Left forelimb (tissue), 1 donor: ENCODE results near the gene MYO15B.
"Not testable (repeated sequence)": the region's sequence is repeated elsewhere in the genome, so short reads cannot be mapped to it uniquely, and the experiment has no call there.

Experiments
- DNase-seq: peaks from one replicate; pipeline ENCODE4 v3.0.0-alpha.2; 2018; ENCODE audit warnings: low spot score

Gene MYO15B

DNA sequence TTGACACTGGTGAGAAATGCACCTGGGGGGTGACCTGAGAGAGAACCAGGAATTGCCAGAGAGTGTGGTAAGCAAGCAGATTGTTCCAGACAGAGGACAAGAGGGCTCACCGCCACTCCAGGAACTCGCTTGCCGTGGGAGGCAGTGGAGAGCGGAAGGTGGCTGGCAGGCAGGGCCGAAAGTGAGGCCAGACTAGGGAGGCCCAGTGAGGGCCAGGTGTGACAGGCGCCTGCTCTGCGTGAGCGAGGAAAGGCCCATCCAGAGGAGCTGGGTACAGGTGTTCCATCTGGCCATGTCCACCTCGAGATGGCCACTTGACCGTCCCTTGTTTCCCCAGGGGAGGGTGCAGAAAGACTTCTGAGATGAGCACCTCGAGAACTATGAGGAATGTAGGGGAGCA, 11.9 kb upstream of the MYO15B start:
- DNase-seq: no peak

DNA sequence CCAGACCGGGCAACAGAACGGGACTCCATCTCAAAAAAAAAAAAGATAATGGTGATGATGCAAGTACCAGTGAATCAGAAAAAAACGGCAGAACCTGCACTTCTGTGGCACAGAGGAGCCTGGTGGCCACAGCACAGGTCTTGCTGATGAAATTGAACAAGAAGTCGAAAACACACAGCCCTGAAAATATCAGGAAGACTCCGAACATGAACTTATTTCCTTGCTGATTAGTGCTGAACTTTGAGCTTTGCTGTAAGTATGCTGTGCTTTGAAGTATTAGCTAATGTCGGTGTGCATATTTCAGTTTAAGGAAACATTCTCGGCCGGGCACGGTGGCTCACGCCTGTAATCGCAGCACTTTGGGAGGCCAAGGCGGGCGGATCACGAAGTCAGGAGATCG, 10.9 kb upstream of the MYO15B start:
- no peak for DNase-seq

DNA sequence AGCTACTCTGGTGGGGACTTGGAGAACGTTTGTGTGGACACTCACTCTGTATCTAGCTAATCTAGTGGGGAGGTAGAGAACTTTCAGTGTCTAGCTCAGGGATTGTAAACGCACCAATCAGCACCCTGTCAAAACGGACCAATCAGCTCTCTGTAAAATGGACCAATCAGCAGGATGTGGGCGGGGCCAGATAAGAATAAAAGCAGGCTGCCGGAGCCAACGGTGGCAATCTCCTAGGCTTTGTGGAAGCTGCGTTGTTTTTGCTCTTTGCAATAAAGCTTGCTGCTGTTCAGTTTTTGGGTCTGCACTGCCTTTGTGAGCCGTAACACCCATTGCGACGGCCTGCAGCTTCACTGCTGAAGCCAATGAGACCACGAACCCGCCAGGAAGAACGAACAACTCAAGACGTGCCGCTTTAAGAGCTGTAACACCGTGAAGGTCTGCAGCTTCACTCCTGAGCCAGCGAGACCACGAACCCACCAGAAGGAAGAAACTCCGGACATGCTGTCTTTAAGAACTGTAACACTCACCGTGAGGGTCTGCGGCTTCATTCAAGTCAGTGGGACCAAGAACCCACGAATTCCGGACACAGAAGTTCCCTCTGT, 6.4 kb upstream of the MYO15B start:
- not testable (repeated sequence) for DNase-seq

DNA sequence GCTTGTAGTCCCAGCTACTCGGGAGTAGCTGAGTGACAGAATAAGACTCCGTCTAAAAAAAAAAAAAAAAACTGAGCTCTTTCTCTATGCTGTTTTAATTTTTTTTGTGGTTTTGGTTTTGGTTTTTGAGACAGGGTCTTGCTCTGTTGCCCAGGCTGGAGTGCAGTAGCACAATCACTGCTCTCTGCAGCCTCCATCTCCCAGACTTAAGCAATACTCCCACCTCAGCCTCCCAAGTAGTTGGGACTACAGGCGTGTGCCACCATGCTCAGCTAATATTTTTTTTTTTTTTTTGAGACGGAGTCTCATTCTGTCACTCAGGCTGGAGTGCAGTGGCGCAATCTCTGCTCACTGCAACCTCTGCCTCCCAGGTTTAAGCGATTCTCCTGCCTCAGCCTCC, 4.4 kb upstream of the MYO15B start:
- not testable (repeated sequence) for DNase-seq

DNA sequence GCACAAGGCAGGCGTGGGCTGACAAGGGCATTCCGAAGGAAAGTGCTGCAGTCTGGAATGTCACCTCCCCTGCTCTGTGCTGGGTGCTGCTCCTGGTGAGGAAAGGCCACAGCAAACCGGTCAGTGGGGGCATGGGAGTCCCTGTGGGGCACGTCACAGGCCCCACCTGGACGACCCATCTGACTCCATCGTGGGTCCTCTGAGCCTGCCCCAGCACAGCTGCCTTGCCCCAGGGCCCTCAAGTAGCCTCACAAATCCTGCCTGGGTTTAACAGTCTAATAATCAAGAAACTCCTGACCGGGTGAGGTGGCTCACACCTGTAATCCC, 2.8 kb upstream of the MYO15B start:
- DNase-seq: no peak

DNA sequence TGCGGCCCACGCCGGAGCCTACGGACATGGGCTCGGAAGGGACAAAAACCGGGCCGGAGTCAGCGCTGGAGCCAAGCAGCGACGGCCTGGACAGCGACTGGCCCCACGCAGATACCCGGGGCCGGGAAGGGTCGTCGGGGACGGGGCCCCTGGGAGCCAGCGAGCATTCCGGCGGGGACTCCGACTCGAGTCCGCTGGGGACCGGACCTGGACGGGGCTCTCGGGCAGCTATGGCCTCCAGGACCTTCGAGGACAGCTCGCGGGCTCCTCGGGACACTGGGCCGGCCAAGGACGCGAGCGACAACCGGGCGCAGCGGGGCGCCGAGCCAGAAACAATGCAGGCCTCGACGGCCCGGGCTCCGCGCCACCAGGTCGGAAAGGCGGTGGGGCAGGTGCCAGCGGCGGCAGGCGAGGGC, 1.0 kb downstream of the MYO15B start:
- no peak for DNase-seq

DNA sequence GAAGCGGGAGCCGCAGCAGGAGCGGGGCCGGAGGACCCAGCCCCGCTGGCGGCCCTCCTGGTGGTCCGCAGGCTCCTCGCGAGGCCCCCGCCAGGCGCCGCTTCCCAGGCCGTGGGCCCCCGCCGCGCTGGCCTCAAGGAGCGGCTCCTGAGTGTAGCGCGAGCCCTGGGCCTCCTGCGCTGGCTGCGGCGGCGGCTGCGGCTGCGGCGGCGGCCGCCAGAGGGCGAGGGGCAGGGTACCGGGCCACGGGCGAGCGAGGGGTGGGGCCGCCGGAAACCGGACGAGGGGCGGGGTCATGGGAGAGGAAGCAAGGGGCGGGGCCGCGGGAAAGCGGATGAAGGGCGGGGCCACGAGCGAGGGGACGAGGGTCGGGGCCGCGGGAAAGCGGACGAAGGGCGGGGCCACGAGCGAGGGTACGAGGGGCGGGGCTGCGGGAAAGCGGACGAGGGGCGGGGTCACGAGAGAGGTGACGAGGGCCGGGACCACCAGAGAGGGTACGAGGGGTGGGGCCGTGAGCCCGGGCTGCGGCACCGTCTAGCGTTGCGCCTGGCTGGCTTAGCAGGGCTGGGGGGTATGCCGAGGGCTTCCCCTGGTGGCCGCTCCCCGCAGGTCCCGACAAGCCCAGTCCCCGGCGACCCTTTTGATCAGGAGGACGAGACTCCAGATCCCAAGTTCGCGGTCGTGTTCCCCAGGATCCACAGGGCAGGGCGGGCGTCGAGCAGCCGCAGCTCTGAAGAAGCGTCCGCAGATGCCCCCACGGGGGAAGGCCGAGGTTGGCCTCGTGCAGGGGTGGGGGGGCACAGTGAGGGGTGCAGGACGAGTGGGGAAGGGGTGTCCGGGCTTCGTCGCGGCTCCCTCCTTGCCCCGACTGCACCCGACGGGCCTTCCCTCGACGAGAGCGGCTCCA, 1.7 kb downstream of the MYO15B start:
- peak; percentile 98 for DNase-seq

DNA sequence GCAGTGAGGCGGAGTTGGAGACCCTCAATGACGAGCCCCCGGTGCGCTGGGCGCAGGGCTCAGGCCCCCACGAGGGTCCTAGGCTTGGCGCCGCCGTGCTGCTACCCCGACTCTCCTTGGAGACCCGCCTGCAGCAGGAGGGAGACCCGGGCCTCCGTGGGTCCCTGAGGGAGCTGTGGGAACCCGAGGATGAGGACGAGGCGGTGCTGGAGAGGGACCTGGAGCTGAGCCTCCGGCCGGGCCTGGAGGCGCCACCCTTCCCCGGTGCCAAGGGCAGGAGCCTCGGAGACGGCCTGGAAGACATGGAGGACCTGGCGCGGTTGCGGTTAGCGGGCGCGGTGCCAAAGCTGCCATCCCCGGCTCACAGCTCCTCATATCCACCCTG, 2.3 kb downstream of the MYO15B start:
- DNase-seq: peak; percentile 65

DNA sequence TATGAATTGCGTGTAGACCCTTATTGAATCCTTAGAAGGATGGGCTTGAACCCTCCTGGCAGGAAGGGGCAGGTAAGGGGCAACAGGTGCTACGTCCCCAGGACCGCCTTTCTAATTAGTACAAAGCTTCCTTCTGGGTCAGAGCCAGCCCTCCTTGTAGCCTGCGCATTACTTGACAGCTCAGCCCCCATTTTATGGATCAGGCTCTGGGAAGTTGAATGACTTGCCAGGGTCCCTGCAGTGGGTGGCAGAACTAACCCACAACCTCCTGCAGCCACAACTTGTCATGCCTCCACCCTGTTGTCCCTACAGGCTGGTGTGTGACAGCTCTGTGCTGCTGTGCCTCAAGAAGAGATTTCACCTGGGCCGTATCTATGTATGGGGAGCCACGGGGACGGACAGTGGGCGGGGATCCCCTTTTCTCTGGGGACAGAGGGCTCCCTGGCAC, 2.7 kb downstream of the MYO15B start:
- no peak for DNase-seq

DNA sequence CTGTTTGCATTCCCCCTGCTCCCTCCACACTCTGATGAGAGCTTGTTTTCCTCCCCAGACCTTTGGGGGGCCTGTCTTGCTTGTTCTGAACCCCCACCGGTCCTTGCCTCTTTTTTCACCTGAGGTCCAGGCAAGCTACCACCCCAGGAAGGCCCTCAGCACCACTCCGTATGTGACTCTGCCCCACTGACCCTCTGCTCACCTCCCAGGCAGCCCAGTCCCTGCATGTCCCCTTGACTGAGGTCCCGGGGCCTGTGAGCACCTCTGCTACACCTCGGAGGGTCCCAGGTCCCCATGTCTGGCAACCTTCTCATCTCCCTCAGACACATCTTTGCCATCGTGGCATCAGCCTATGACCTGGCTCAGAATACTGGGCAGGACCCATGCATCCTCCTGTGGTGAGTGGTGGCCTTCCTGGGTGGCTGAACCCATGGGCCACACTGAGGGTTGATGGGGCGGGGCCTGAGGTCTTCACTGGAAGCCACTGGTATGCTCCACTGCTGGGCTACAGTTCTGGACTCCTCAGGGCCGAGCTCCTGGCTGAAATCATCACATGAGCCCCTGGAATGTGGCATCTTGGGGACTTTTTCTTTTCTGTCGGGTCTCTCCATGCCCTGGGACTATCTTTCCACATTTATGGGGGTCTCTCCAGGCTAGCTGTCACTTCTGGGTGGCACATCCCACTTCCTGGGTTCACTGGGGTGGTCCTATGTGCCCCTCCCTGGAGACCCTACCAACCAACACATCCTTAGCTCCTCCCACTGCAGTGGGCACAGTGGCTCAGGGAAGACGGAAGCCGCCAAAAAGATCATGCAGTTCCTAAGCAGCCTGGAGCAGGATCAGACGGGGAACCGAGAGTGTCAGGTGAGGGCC, 3.5 kb downstream of the MYO15B start:
- no peak for DNase-seq

DNA sequence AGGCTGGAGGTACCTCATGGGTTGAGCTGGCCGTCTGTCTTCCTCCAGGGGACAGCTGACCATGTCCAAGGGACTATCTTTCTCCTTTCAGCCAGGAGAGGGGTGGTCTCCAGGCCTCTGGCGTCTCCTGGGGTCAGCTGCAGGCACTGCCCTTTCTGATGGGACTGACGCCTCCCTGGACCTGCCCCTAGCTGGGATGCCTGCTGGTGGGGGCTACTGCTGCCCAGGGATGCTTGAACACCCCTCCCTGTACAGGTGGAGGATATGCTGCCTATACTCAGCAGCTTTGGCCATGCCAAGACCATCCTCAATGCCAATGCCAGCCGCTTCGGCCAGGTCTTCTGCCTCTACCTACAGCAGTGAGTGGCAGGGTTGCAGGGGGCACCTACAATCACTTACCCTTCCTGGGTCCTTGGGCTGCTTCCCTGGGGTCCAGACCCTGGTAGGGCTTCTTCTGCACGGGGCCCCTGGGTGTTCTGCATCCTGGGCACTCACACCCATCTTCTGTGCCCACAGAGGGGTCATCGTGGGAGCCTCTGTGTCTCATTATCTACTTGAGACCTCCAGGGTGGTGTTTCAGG, 4.2 kb downstream of the MYO15B start:
- DNase-seq: no peak

DNA sequence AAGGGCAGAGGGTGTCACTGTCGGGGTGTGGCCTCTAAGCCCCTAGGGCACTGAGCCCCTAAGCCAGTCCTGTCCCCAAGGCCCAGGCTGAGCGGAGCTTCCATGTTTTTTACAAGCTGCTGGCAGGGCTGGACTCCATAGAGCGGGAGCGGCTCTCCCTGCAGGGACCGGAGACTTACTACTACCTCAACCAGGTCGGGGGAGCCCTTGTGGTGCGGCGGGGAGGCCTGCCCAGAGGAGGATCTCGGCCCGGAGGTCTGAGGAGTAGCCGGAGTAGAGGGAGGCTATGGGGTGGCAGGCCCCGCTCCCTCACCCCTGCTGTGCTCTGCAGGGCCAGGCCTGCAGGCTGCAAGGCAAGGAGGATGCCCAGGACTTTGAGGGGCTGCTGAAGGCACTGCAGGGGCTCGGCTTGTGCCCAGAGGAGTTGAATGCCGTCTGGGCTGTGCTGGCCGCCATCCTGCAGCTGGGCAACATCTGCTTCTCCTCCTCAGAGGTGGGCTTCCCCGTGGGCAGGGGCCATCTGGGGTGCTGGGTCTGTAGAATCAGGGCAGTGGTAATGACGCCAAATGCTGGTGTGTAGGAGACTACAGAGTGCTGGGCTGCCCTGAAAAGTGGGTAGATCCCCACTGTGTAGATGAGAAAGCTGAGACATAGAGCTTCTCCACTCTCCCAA, 4.9 kb downstream of the MYO15B start:
- DNase-seq: peak; percentile 53

DNA sequence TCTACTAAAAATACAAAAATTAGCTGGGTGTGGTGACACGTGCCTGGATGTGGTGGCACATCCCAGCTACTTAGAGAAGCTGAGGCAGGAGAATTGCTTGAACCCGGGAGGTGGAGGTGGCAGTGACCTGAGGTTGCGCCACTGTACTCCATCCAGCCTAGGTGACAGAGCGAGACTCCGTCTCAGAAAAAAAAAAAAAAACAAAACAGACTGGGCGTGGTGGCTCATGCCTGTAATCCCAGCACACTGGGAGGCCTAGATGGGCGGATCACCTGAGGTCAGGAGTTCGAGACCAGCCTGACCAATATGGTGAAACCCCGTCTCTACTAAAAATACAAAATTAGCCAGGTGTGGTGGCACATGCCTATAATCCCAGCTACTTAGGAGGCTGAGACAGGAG, 5.8 kb downstream of the MYO15B start:
- DNase-seq: not testable (repeated sequence)

DNA sequence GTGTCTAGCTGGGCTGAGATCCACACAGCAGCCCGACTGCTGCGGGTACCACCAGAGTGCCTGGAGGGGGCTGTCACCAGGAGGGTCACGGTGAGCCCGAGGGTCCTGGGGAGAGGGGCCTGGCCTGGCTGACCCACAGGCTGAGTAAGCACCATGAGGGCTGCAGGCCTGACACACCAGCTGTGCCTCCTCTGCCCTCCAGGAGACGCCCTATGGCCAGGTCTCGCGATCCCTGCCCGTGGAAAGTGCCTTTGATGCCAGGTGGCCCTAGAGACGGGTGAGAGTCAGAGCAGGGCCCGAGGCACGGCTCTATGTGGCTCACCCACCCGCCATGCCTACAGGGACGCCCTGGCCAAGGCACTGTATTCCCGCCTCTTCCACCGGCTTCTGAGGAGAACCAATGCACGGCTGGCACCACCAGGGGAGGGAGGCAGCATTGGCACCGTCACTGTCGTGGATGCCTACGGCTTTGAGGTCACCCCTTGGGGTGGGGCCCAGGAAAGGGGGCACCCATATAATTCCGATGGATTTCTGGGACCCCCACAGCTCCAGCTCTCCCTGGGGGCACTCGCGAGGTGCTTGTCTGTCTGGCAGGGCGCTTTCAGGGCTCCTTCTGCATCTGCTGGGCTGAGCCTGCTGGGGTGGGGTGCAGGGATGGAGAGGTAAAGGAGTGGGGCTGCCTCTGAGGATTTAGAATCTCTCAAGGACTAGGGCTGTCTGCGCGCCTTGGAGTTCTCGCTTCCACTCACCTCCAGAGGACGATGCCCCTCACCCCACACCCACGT, 7.1 kb downstream of the MYO15B start:
- DNase-seq: no peak

DNA sequence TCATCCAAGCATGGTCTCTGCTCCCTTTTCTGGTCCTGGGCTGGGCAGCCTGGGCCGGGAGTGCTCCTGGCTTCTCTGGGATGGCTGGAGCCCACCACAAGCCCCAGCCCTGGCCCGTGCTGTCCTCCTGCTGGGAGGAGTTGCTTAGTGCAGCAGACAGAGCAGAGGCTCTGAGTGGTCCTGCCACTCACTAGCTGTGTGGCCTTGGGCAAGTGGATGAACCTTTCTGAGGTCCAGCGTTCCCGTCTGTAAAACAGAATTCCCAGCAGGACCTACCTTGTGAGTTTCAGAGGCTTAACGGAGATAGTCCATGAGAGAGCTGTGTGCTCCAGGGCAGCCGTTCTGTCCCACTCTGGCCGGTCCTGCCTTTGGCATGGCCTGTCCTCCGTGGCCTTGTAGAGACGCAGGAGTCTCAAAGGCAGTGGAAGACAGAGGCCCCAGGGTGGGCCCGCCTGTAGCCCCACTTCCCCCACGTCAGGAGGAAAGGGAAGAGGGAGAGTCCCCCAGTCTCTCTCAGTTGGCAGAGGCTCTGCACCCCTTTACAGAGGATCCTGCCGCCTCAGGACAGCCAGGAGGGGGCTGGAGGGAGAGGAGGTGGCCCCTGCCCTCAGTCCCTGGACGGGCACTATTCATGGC, 7.8 kb downstream of the MYO15B start:
- DNase-seq: no peak

DNA sequence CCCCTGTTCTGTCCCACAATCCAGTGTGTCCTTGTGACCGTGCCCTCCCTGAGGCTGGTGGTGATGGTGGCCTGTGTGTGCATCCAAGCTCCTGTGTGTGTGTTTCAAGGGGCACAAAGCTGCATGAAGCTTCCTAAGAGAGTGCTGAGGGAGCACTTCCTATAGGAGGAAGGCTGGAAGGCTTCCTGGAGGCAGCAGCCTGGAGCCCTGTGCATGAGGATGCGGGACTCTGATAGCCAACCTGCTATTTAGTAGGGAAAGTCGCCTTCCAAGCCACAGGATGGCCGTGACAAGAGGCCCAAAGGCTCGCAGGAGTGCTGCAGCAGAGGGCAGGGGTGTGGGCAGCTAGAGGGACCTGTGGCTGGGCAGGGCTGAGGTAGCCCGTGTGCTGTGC, 8.3 kb downstream of the MYO15B start:
- DNase-seq: no peak

DNA sequence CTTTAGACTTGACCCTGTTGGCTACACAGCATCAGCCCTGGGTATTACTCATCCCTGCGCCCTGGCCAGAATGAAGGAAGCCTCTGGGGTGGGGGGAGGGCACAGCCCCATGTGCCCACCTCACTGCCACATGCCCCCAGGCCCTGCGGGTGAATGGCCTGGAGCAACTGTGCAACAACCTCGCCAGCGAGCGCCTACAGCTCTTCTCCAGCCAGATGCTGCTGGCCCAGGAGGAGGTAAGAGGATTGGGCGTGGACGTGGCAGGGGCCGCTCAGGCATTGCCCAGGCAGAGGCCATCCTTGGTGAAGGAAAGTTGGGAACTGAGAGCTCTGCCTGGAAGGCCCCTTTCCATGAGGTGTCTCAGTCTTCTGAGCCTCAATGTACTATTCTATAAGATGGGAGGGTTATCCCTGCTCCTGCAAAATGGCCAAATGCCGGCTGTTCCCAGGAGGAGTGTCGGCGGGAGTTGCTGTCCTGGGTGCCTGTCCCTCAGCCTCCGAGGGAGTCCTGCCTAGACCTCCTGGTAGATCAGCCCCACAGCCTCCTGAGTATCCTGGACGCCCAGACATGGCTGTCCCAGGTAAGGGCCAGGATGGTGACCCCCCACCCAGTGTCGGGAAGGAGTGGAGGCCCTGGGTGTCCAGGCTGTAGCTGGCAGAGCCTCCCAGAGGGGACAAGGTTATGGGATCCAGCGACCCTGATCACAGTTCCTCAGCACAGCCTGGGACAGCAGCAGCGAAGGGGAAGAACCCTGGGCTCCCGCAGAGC, 8.9 kb downstream of the MYO15B start:
- no peak for DNase-seq

DNA sequence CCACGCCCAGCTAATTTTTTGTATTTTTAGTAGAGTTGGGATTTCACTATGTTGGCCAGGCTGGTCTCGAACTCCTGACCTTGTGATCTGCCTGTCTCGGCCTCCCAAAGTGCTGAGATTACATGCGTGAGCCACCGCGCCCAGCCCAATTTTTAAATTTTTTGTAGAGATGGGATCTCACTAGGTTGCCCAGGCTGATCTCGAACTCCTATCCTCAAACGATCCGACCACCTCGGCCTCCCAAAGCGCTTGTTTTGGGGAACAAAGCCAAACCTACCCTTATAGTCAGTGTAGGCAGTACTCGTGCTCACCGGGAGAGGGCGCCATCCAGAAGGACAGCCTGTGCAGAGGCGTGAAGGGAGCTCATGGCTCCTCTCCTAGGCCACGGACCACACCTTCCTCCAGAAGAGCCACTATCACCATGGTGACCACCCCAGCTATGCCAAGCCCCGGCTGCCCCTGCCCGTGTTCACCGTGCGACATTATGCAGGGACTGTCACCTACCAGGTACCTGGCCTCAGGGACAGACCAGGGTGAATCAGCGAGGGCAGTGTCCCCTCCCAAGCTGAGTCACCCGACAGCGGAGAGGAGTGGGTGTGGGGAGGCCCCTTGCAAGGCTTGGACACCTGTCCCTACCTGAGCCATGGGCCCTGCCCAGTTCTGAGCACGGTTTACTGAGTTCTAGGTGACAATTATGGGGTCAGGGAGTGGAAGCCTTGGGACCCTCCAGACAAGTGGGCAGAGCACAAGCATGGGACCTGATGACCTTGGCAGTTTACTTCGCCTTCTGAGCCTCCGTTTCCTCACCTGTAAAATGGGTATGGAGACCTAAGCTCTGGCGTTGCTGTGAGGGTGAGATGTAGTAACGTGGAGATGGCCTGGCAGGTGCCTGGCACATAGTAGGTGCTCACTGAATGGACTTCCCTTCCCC, 13.7 kb downstream of the MYO15B start:
- no peak for DNase-seq

DNA sequence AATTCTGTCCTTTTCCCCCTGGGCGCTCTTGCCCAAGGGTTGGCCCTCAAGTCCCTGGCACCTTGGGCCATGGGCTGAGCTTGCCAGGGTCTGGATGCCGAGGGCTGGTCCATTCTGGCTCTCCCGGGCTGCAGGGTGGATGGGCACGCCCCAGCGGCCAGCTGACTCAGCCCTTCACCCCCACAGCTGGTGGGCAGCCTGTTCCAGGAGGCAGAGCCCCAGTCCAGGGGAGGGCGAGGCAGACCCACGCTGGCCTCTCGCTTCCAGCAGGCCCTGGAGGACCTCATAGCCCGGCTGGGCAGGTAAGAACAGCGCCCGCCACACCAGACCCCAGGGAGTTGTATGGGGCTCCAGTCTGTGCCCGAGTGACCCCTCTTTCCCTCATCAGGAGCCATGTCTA, 15.0 kb downstream of the MYO15B start:
- DNase-seq: no peak
